Endothelial cell of umbilical vein (primary cell): Measurements from ENCODE around the gene PYM1. TPM values are rescaled to one million over a fixed set of nuclear protein-coding genes. Genes with fewer than 3 reads are reported as not detected.

Experiments
- BruUV-seq: library from RNA; stranded (reverse); fragments of 400-500 nt; replicated peaks from 2 replicates; lab custom pipeline; 2021; lab: Mats Ljungman, UMichigan
- CTCF ChIA-PET: fragments of 300-600, 350-600 bp; sonication (Branson Sonifier 250); formaldehyde crosslinking; loops from one replicate; lab custom pipeline; 2021; ENCODE audit warnings: antibody characterized with exemption, inconsistent platforms; lab: Charles Lee
- POLR2A ChIA-PET: fragments of 300-600, 350-600 bp; sonication (Branson Sonifier 250); formaldehyde crosslinking; loops from one replicate; lab custom pipeline; 2021; ENCODE audit warnings: antibody characterized with exemption, inconsistent platforms; lab: Charles Lee
- DNase-seq: peaks from one replicate; pipeline ENCODE4 v3.0.0-alpha.2; 2011; ENCODE audit warnings: low read depth, low spot score
- FAIRE-seq: peaks from 2 replicates; lab custom pipeline; 2011; peaks lifted over from hg19 to GRCh38; lab: Jason Lieb, UNC
- H2AFZ ChIP-seq: 2 replicates; pipeline ENCODE4 v1.6.0; 2012; ENCODE audit warnings: low read depth, low read length, control low read depth, inconsistent platforms
- H3K27ac ChIP-seq: 2 replicates; pipeline ENCODE4 v1.5.1; 2011; ENCODE audit warnings: low read depth, mild to moderate bottlenecking, control low read depth, low read length, moderate library complexity; ENCODE audit not compliant: insufficient read depth
- H3K27me3 ChIP-seq, 2 experiments: 2 replicates each; pipeline versions ENCODE4 v1.6.0 to v1.6.1; 2011; ENCODE audit warnings: low read length in 2 of 2, mixed read lengths in 1 of 2; ENCODE audit not compliant: control insufficient read depth in 2 of 2, insufficient read depth in 2 of 2
- H3K36me3 ChIP-seq, 2 experiments: 2 replicates in 1 of 2; 3 replicates in 1 of 2; pipeline ENCODE4 v1.5.1; 2011; ENCODE audit warnings: low read length in 2 of 2, mild to moderate bottlenecking in 1 of 2, moderate library complexity in 1 of 2; ENCODE audit not compliant: control insufficient read depth in 2 of 2, insufficient read depth in 2 of 2; ENCODE audit errors: extremely low read depth in 1 of 2
- H3K4me1 ChIP-seq: 3 replicates; pipeline ENCODE4 v1.5.1; 2011; ENCODE audit warnings: mild to moderate bottlenecking, low read length; ENCODE audit not compliant: control insufficient read depth, insufficient read depth; ENCODE audit errors: extremely low read depth
- H3K4me2 ChIP-seq: 2 replicates; pipeline ENCODE4 v1.6.1; 2011; ENCODE audit warnings: low read length, control low read depth, mixed read lengths; ENCODE audit not compliant: insufficient read depth
- H3K4me3 ChIP-seq, 3 experiments: fragments of 200-600 bp in 1 of 3; sonication (generic), shearing (Covaris generic) in 1 of 3; replicated peaks in 1 of 3; 2 replicates each; pipeline ENCODE4 v1.5.1; 2011 to 2016; ENCODE audit warnings: control low read depth in 3 of 3, low read length in 3 of 3, mild to moderate bottlenecking in 2 of 3, inconsistent platforms in 1 of 3, low read depth in 1 of 3, moderate library complexity in 1 of 3; ENCODE audit not compliant: insufficient read depth in 1 of 3
- H3K79me2 ChIP-seq: 2 replicates; pipeline ENCODE4 v1.6.0; 2012; ENCODE audit warnings: low read length, inconsistent platforms; ENCODE audit not compliant: control insufficient read depth, insufficient read depth
- H3K9ac ChIP-seq: replicated peaks from 2 replicates; pipeline ENCODE3; 2011; ENCODE audit warnings: low read length, control low read depth; ENCODE audit not compliant: insufficient read depth; ENCODE audit errors: extremely low read depth
- H3K9me1 ChIP-seq: replicated peaks from 3 replicates; pipeline ENCODE4 v1.6.0; 2011; ENCODE audit warnings: mild to moderate bottlenecking, low read length; ENCODE audit not compliant: control insufficient read depth, insufficient read depth; ENCODE audit errors: extremely low read depth
- H3K9me3 ChIP-seq: replicated peaks from 2 replicates; pipeline ENCODE4 v1.5.1; 2012; ENCODE audit warnings: low read length, inconsistent platforms; ENCODE audit not compliant: control insufficient read depth, insufficient read depth
- H4K20me1 ChIP-seq: replicated peaks from 2 replicates; pipeline ENCODE3; 2011; ENCODE audit warnings: mild to moderate bottlenecking, low read length; ENCODE audit not compliant: control insufficient read depth, insufficient read depth; ENCODE audit errors: extremely low read depth
- CTCF ChIP-seq, 2 donors: IDR thresholded peaks; 1 replicate in 1 of 2; 2 replicates in 1 of 2; pipeline ENCODE4 v1.5.1; 2011; ENCODE audit warnings: low read length in 2 of 2, mild to moderate bottlenecking in 2 of 2, moderate library complexity in 2 of 2, control low read depth in 1 of 2, inconsistent platforms in 1 of 2, low read depth in 1 of 2; ENCODE audit not compliant: insufficient read depth in 1 of 2; ENCODE audit errors: extremely low read depth in 1 of 2
- FOS ChIP-seq: IDR thresholded peaks from 2 replicates; pipeline ENCODE4 v1.6.1; 2011; ENCODE audit warnings: mild to moderate bottlenecking, low read length, moderate library complexity, borderline replicate concordance; ENCODE audit not compliant: insufficient read depth
- MYC ChIP-seq: IDR thresholded peaks from one replicate; pipeline ENCODE4 v1.6.1; 2011; ENCODE audit warnings: mild to moderate bottlenecking, low read depth, low read length
- POLR2A ChIP-seq: IDR thresholded peaks from 2 replicates; pipeline ENCODE4 v1.6.1; 2012; ENCODE audit warnings: low read depth, mild to moderate bottlenecking, control low read depth, low read length
- POLR2AphosphoS5 ChIP-seq: IDR thresholded peaks from 2 replicates; pipeline ENCODE4 v1.6.1; 2012; ENCODE audit warnings: low read depth, mild to moderate bottlenecking, control low read depth, low read length, moderate library complexity; ENCODE audit not compliant: insufficient read depth
- dilution Hi-C: fragments of 300-500 bp; cut with MboI; formaldehyde crosslinking; loops from one replicate; pipeline ENCODE4 v1.15.0; 2019; ENCODE audit warnings: low sequenced_read_pairs; ENCODE audit not compliant: extremely low pct_ligation_motif_present
- intact Hi-C: fragments of 100-400 bp; cut with micrococcal nuclease; formaldehyde crosslinking; loops from one replicate; pipeline ENCODE4 v1.10.0; 2022
- polyA plus RNA-seq, 4 experiments: library from polyadenylated mRNA; depleted of rRNA in 3 of 4; stranded (reverse) in 3 of 4; unstranded in 1 of 4; fragments of >200 nt; gene quantifications; 2 replicates each; pipeline versions ENCODE4 v1.2.1 to v1.2.3, GENCODE V29; 2011 to 2012; ENCODE audit warnings: missing spikeins in 1 of 4
- total RNA-seq: library from RNA; stranded (reverse); gene quantifications from 2 replicates; pipeline ENCODE4 v1.2.3, GENCODE V29; 2021
- TF ChIP-seq, protein P1 (sequence below): IDR thresholded peaks from 2 replicates; pipeline ENCODE4 v1.6.1; 2011; ENCODE audit not compliant: insufficient read depth, insufficient read length

The PYM1 gene
- total and polyA plus RNA-seq, 2 donors (not counting 3 experiments of a cell fraction or from before 2014, with no cell fraction given): 18.7 to 23.5 TPM

GRCh38 chr12:55974308-55974730, 46.6 kb upstream of the PYM1 start:
- peaks cover 0 to 1% of the 10 kb centered on the region in 2 experiments for H3K36me3 ChIP-seq
- H3K9me3 ChIP-seq: no peaks in the 10 kb centered on the region
- H3K4me2 ChIP-seq: peak overlapping the region; percentile 94
- ChIA-PET POLR2A (interaction anchor here (1.1 to 1.9 kb wide), 11 partner anchors 9 to 245 kb away, joined by 3 to 18 read pairs (median 4); partner anchors contain the start of genes CD63, DNAJC14, PA2G4 and SUOX), CTCF (interaction anchor here (0.7 to 3.0 kb wide), 15 partner anchors 10 to 1485 kb away, joined by 3 to 34 read pairs (median 4); partner anchors contain the start of genes DGKA, DNAJC14, GLI1 and PA2G4)
- BruUV-seq: no TSS peak
- intact Hi-C loops: no loop called here
- H3K79me2 ChIP-seq: peaks cover 44% of the 10 kb centered on the region
- dilution Hi-C loops: no loop called here
- peak overlapping the region; percentile 87 to 93 (median 92) for H3K4me3 ChIP-seq
- peak overlapping the region; percentile 67 for H2AFZ ChIP-seq
- no peak for TF ChIP-seq POLR2A
- TF ChIP-seq, protein P1, sequence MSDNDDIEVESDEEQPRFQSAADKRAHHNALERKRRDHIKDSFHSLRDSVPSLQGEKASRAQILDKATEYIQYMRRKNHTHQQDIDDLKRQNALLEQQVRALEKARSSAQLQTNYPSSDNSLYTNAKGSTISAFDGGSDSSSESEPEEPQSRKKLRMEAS: no peak
- H3K9ac ChIP-seq: peak overlapping the region; percentile 93
- no peaks in the 10 kb centered on the region for H3K9me1 ChIP-seq
- DNase-seq: peak; percentile 47
- H3K27ac ChIP-seq: peak overlapping the region; percentile 81
- H4K20me1 ChIP-seq: no peaks in the 10 kb centered on the region
- FAIRE-seq: no peak
- peaks cover 27% of the 10 kb centered on the region for H3K4me1 ChIP-seq
- H3K27me3 ChIP-seq: no peaks in the 10 kb centered on the region

DNA sequence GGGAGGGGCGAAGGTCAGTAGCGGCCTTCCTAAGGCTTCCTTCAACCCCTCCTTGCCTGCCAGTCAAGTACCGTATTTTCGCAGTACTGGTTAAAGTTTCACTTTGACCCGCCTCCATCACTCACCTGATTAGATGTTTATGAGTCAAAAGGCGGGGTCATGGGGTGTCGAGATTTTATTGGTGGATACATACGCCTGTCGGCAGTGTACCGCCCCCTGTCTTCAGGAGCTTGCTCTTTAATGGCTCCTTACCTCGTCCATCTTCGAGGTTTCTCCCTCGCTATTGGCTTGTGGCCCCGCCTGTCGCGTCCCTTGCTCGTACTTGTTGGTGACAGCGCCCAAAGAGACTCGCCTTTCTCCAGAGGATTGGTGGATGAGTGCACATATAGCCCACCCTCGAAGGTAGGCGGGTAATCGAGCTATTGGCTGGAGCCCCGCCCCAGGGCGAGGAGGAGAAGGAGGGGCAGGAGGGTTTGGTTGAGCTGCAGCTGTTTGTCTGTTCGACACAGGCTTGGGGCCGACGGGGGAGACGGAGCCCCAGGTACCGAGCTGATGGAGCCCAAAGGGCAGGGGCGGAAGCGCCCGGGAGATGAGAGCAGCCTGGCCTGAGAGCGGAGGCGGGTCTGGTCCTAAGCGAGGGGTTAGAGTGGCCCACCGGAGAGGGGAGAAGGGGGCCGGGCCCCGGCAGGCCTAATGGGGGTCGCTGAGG, 46.1 kb upstream of the PYM1 start, which contains the start of gene RAB5B:
RAB5B (plus strand) TSS at position 480 of the 709 bp plus-strand sequence. CDS start 12,883 bp downstream, outside the sequence.
- FAIRE-seq: peak; percentile 99
- CTCF ChIA-PET: interaction anchor here (0.7 to 3.0 kb wide), 13 partner anchors 12 to 1485 kb away, joined by 3 to 34 read pairs (median 5); partner anchors contain the start of genes DGKA, DNAJC14, GLI1 and PA2G4
- peak within 1 kb of the TSS; percentile 93 for H3K9ac ChIP-seq
- H3K79me2 ChIP-seq: peaks cover 40% of the 10 kb centered on the region
- H3K4me1 ChIP-seq: peaks cover 27% of the 10 kb centered on the region
- BruUV-seq: no TSS peak
- no peaks in the 10 kb centered on the region for H3K27me3 ChIP-seq
- no peaks in the 10 kb centered on the region for H4K20me1 ChIP-seq
- H3K4me3 ChIP-seq: peak within 1 kb of the TSS; percentile 87 to 93 (median 92)
- TF ChIP-seq CTCF (IDR thresholded peaks at IDR 0.05; ENCODE audit: extremely low read depth in 1 of 2, insufficient read depth in 1 of 2, low read depth in 1 of 2, low read length in 2 of 2): no peak
- TF ChIP-seq POLR2AphosphoS5: peak; percentile 39
- TF ChIP-seq FOS: peak; percentile 56
- no peak for TF ChIP-seq MYC
- peak; percentile 74 for TF ChIP-seq POLR2A
- TF ChIP-seq, protein P1: no peak
- intact Hi-C loops (loop anchor here (1.0 to 2.0 kb wide), 4 partner anchors 41 to 156 kb away; partner anchors contain the start of genes DNAJC14 and SARNP), dilution Hi-C loops (no loop called here)
- peak within 1 kb of the TSS; percentile 81 for H3K27ac ChIP-seq
- POLR2A ChIA-PET: interaction anchor here (0.7 to 1.9 kb wide), 15 partner anchors 10 to 244 kb away, joined by 3 to 18 read pairs (median 4); partner anchors contain the start of genes CD63, DNAJC14, PA2G4 and SUOX
- no peaks in the 10 kb centered on the region for H3K9me1 ChIP-seq
- H3K9me3 ChIP-seq: no peaks in the 10 kb centered on the region
- H3K36me3 ChIP-seq: peaks cover under 1 to 1% of the 10 kb centered on the region in 2 experiments
- peak; percentile 100 for DNase-seq
- peak within 1 kb of the TSS; percentile 94 for H3K4me2 ChIP-seq
- H2AFZ ChIP-seq: peak within 1 kb of the TSS; percentile 67
